ENCODE results near the gene CHD9NB. TPM values are rescaled to one million over a fixed set of nuclear protein-coding genes. Genes with fewer than 3 reads are reported as not detected.

The CHD9NB gene
- total RNA-seq, 1 donor from 2014 or later = 0.61 TPM

DNA sequence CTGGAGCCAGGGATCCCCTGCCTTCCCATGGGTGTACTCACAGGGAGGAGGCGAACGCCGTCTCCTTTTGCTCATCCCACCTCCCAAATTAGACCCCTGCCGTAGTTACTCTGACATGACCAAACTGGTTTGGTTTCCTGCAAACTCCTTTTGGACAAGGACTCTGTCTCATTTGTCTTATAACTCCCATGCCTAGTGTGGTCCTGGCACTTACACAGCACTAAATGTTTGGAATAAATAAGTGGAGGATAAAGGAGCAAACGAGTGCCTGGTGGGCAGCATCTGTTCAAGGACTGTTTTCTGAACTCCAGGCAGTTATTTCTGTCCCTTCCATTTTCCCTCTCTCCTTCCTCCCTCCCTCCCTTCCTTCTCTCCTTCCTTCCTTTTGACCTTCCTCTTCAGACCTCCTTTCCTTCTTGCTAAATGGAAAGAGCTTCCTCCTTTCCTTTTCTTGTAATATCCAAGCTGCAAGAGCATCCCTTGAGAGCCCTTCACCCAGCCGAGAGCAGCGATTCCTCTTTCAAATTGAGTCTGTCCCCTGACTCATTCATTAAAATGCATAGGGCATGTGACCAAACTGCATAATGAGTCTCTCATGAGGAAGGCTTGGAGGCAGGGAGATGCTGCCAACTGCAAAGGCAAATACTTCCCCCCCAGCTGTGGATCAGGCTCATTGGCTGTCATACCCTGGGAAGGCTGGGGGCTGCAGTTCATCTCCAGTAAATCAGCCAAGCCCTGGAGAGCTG lies 38.9 kb upstream of the CHD9NB start:
- Mint-ChIP-seq H3K9me3 (no peaks in the 10 kb centered on the region), H3K4me3 (peak overlapping the region; percentile 45), H3K27me3 (ENCODE audit: low read depth) (no peaks in the 10 kb centered on the region), H3K36me3 (ENCODE audit: low read depth) (no peaks in the 10 kb centered on the region), H3K27ac (ENCODE audit: unreplicated experiment) (peak overlapping the region; percentile 93), H3K4me1 (peaks cover 36% of the 10 kb centered on the region)
- TF ChIP-seq, protein P1, sequence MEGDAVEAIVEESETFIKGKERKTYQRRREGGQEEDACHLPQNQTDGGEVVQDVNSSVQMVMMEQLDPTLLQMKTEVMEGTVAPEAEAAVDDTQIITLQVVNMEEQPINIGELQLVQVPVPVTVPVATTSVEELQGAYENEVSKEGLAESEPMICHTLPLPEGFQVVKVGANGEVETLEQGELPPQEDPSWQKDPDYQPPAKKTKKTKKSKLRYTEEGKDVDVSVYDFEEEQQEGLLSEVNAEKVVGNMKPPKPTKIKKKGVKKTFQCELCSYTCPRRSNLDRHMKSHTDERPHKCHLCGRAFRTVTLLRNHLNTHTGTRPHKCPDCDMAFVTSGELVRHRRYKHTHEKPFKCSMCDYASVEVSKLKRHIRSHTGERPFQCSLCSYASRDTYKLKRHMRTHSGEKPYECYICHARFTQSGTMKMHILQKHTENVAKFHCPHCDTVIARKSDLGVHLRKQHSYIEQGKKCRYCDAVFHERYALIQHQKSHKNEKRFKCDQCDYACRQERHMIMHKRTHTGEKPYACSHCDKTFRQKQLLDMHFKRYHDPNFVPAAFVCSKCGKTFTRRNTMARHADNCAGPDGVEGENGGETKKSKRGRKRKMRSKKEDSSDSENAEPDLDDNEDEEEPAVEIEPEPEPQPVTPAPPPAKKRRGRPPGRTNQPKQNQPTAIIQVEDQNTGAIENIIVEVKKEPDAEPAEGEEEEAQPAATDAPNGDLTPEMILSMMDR (conservative IDR thresholded peaks at IDR 0.05) = no peak
- peak; percentile 28 for DNase-seq (ENCODE audit: low read depth, low spot score)

DNA sequence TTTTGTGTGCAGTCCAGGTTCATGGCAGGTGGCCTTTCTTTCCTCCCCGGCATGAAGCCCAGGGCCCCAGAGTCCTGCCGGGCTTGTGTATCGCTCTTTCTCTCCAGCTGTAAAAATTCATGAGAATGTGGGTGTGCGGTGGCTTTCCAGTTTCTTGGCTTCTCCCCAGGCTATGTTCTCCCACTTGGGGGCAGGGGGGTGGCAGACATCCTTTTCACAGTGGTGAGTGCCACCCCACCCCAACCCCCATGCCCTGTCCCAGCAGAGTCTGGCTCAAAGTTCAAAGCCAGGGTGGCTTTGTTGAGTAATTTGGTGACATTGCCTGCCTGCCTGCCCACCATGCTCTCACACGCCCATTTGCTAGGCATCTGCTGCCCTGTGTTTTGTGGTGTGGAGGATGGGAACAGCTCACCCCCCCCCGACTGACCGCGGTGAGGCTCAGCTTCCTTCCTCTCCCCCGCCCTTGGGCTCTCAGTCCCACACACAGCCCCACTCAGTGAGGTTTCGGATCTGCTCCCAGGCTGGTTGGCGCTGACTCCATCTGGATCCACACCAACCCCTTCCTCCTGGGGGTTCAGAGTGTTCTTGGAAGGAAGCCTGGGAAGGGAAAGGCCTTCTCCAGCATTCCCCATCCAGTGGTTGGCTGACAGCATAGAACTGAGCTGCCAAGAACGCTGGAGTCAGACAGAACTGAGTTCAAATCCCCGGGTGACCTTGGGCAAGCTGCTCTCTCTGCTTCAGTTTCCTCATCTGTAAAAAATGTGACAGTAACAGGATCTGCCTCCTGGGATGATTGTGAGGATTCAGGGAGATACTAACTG lies 38.1 kb upstream of the CHD9NB start:
- no peak for DNase-seq (ENCODE audit: low read depth, low spot score)
- peaks cover 39% of the 10 kb centered on the region for H3K4me1 Mint-ChIP-seq

DNA sequence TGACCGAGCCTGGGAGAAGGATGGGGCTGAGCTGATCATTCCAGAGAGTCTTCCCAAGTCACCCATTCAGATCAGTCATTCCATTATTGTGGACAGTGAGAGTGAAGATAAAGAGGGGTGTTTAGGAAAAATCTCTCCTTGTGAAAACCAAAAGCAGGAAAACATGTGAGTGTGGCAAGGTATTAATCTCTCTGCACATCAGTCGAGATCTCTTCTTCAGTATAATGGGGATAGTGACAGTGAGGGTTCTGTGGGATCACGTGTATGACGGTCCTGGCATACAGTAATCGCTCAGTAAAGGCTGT lies 37.5 kb upstream of the CHD9NB start:
- no peak for DNase-seq (ENCODE audit: low read depth, low spot score)
- TF ChIP-seq, protein P1 (conservative IDR thresholded peaks at IDR 0.05) = no peak
- H3K4me1 Mint-ChIP-seq = peaks cover 45% of the 10 kb centered on the region
- H3K4me3 Mint-ChIP-seq = no peak overlapping the region
- no peaks in the 10 kb centered on the region for H3K27me3 Mint-ChIP-seq (ENCODE audit: low read depth)
- H3K27ac Mint-ChIP-seq (ENCODE audit: unreplicated experiment) = no peak overlapping the region
- no peaks in the 10 kb centered on the region for H3K36me3 Mint-ChIP-seq (ENCODE audit: low read depth)
- H3K9me3 Mint-ChIP-seq = no peaks in the 10 kb centered on the region

More for the DNA sequence above, 38.1 kb upstream of the CHD9NB start:
- no peaks in the 10 kb centered on the region for H3K9me3 Mint-ChIP-seq
- TF ChIP-seq, protein P1 (conservative IDR thresholded peaks at IDR 0.05) = no peak
- no peak overlapping the region for H3K4me3 Mint-ChIP-seq
- no peaks in the 10 kb centered on the region for H3K36me3 Mint-ChIP-seq (ENCODE audit: low read depth)
- H3K27ac Mint-ChIP-seq (ENCODE audit: unreplicated experiment) = peak overlapping the region; percentile 81
- H3K27me3 Mint-ChIP-seq (ENCODE audit: low read depth) = no peaks in the 10 kb centered on the region

DNA sequence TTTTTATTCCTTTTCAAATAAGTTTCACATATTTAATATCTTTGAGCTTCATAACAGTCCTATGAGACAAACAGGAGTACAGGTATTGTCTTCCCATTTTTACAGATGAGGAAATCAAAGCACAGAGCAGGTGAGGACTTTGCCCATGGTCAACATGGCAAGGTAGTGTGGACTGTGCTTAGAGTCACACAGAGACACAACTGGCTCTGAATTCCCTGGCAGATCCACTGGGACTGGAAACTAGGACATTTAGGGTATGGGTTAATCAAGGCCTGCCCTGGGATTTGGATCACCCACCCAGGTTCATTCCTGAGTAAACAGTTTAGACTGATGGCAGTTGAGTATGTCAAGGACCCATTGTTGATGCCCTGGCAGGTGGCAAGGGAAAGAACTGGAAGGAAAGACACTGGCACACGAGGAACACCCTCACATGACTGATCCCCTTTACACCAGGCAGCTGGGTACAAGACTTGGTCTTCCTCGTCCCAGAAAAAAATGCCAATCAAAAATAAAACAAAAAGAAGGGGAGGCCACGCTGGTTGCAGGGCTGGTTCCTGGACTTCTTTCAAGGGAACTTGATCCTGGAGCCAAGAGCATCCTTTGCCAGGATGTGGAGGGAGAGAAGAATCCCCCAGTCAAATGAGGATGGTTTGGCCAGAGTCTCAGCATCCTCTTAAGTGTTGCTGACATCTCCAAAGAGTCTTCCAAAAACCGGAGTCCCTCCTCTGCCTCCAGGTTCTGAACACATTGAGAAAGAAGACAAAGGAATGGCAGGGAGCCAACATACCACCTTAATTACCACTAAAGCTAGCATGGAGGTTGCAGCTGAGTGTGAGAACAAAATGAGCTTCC lies 37.0 kb upstream of the CHD9NB start:
- TF ChIP-seq, protein P1 (conservative IDR thresholded peaks at IDR 0.05) = no peak
- no peak overlapping the region for H3K27ac Mint-ChIP-seq (ENCODE audit: unreplicated experiment)
- no peaks in the 10 kb centered on the region for H3K27me3 Mint-ChIP-seq (ENCODE audit: low read depth)
- DNase-seq (ENCODE audit: low read depth, low spot score) = no peak
- no peak overlapping the region for H3K4me3 Mint-ChIP-seq
- H3K36me3 Mint-ChIP-seq (ENCODE audit: low read depth) = no peaks in the 10 kb centered on the region
- H3K9me3 Mint-ChIP-seq = no peaks in the 10 kb centered on the region
- peaks cover 46% of the 10 kb centered on the region for H3K4me1 Mint-ChIP-seq

DNA sequence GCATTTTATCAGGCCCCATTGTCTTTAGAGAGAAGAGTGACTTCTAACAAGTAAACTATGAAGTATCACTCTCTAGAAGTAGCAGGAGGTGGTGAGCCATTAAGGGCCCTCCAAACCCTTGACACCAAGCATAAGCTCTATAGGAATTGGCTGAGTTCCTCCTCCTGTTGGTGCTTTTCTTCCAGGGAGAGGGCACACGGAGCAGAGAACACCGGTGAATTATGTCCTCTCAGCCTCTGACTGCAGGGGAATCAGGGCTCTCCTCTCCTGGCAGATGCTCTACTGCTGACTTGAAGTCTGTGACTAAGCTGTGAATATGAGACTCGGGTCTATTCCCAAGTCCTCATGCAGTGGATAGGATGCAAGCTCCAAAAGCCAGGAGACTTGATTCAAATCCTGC lies 34.4 kb upstream of the CHD9NB start:
- no peak overlapping the region for H3K4me3 Mint-ChIP-seq
- TF ChIP-seq, protein P1 (conservative IDR thresholded peaks at IDR 0.05) = no peak
- H3K9me3 Mint-ChIP-seq = no peaks in the 10 kb centered on the region
- no peaks in the 10 kb centered on the region for H3K27me3 Mint-ChIP-seq (ENCODE audit: low read depth)
- DNase-seq (ENCODE audit: low read depth, low spot score) = no peak
- peaks cover 46% of the 10 kb centered on the region for H3K4me1 Mint-ChIP-seq
- H3K27ac Mint-ChIP-seq (ENCODE audit: unreplicated experiment) = no peak overlapping the region
- no peaks in the 10 kb centered on the region for H3K36me3 Mint-ChIP-seq (ENCODE audit: low read depth)
